ENCODE measurements around the gene ACOT8. TPM values are rescaled to one million over a fixed set of nuclear protein-coding genes. Genes with fewer than 3 reads are reported as not detected.
A peak's percentile ranks its signal among the peaks of the same experiment; 100 is the strongest.

The ACOT8 gene
- total RNA-seq, 1 experiment from 2014 or later, result 19.5 TPM

DNA sequence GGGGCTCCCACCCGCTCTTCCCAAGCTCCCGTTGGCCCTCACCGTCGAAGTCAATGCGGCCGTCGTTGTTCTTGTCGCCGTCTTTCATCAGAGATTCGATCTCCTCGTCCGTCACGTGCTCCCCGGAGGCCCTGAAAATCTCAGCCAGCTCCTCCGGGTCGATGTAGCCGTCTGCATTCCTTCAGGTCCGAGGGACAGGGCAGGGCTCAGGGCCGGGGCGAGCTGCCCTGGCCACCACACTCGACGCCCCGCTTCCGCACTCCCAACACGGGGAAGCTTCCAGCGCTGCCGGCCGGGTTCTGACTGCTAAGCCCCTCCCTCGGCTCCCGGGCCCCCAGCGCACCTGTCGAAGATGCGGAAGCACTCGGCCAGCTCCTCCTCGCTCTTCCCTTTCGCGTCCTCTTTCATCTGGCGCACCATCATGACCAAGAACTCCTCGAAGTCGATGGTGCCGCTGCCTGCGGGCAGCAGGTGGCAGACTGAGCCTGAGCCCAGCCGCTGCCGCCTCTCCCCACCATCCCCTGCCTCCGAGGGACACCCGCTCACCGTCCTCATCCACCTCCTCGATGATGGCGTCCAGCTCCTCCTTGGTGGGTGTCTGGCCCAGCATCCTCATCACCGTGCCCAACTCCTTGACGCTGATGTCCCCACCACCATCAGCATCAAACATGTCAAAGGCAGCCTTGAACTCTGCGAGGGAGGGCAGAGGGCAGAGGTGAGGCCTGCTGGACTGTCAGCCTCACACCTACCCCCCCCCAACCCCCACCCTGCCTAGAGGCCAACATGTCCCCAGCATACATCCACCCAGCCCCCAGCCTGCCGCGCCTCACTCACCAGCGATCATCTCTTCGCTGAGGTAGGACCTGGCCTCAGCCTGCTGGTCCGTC lies 33.0 kb downstream of the ACOT8 start:
- ChIA-PET CTCF (interaction anchor here (0.7 to 1.0 kb wide), 3 partner anchors 11 to 119 kb away, joined by 3 read pairs; no protein-coding TSS in a partner anchor), POLR2A (interaction anchor here (0.6 to 1.5 kb wide), 3 partner anchors 10 to 43 kb away, joined by 3 to 6 read pairs (median 4); partner anchors contain the start of gene SNX21)
- no peaks in the 10 kb centered on the region for H3K36me3 Mint-ChIP-seq (ENCODE audit: insufficient read depth, unreplicated experiment)
- no peaks in the 10 kb centered on the region for H3K9me3 Mint-ChIP-seq (ENCODE audit: unreplicated experiment)
- no peak for TF ChIP-seq CTCF (IDR thresholded peaks at IDR 0.05; ENCODE audit: unreplicated experiment)
- H3K27ac Mint-ChIP-seq (ENCODE audit: low read depth, unreplicated experiment), result peak overlapping the region; percentile 22
- no TSS peak for BruUV-seq (replicated peaks)
- no peak overlapping the region for H3K4me3 Mint-ChIP-seq (ENCODE audit: unreplicated experiment)
- intact Hi-C loops (cut with micrococcal nuclease), result no loop called here
- DNase-seq (ENCODE audit: unreplicated experiment), result no peak
- H3K4me1 Mint-ChIP-seq (ENCODE audit: insufficient read depth, unreplicated experiment), result peaks cover 5% of the 10 kb centered on the region
- H3K27me3 Mint-ChIP-seq (ENCODE audit: insufficient read depth, unreplicated experiment), result peaks cover 10% of the 10 kb centered on the region

- ChIA-PET POLR2A (interaction anchor here (1.4 to 1.9 kb wide), 2 partner anchors 11 to 112 kb away, joined by 3 to 9 read pairs; partner anchors contain the start of genes PCIF1 and SNX21), CTCF (interaction anchor here (0.6 to 1.6 kb wide), 5 partner anchors 9 to 348 kb away, joined by 3 to 10 read pairs (median 3); no protein-coding TSS in a partner anchor)
- BruUV-seq (replicated peaks), result no TSS peak
- H3K9me3 Mint-ChIP-seq (ENCODE audit: unreplicated experiment), result no peaks in the 10 kb centered on the region
- H3K27me3 Mint-ChIP-seq (ENCODE audit: insufficient read depth, unreplicated experiment), result peaks cover 10% of the 10 kb centered on the region
- DNase-seq (ENCODE audit: unreplicated experiment), result no peak
- no peak overlapping the region for H3K27ac Mint-ChIP-seq (ENCODE audit: low read depth, unreplicated experiment)
- no peaks in the 10 kb centered on the region for H3K36me3 Mint-ChIP-seq (ENCODE audit: insufficient read depth, unreplicated experiment)
- no peak for TF ChIP-seq CTCF (IDR thresholded peaks at IDR 0.05; ENCODE audit: unreplicated experiment)
- no peak overlapping the region for H3K4me3 Mint-ChIP-seq (ENCODE audit: unreplicated experiment)
- intact Hi-C loops (cut with micrococcal nuclease), result no loop called here
- peaks cover 7% of the 10 kb centered on the region for H3K4me1 Mint-ChIP-seq (ENCODE audit: insufficient read depth, unreplicated experiment)
Measured at GRCh38 chr20:45822857-45823256, 34.3 kb downstream of the ACOT8 start.

DNA sequence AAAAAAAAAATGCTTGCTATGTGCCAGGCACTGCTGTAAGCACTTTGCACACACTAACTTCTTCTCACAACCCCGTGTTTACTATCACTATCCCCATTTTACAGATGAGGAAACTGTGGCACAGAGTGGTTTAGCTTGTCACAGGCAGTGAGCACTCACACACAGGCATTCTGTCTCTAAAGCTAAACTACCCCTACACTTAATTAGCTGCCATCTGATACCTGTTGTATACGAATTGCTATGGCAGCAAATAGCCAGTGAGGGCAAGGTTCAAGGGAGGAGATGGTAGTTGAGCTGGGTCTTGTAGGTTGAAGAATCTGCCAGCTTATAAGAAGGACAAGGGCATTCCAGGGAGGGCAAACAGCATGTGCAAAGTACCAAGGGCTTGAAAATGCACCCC lies 35.2 kb downstream of the ACOT8 start:
- H3K4me1 Mint-ChIP-seq (ENCODE audit: insufficient read depth, unreplicated experiment), result peaks cover 12% of the 10 kb centered on the region
- H3K4me3 Mint-ChIP-seq (ENCODE audit: unreplicated experiment), result no peak overlapping the region
- no peaks in the 10 kb centered on the region for H3K9me3 Mint-ChIP-seq (ENCODE audit: unreplicated experiment)
- no TSS peak for BruUV-seq (replicated peaks)
- peaks cover 10% of the 10 kb centered on the region for H3K27me3 Mint-ChIP-seq (ENCODE audit: insufficient read depth, unreplicated experiment)
- no peak overlapping the region for H3K27ac Mint-ChIP-seq (ENCODE audit: low read depth, unreplicated experiment)
- H3K36me3 Mint-ChIP-seq (ENCODE audit: insufficient read depth, unreplicated experiment), result no peaks in the 10 kb centered on the region
- DNase-seq (ENCODE audit: unreplicated experiment), result no peak
- POLR2A ChIA-PET, result interaction anchor here (0.7 to 1.9 kb wide), 3 partner anchors 12 to 113 kb away, joined by 3 to 9 read pairs (median 3); partner anchors contain the start of genes PCIF1 and SNX21
- no peak for TF ChIP-seq CTCF (IDR thresholded peaks at IDR 0.05; ENCODE audit: unreplicated experiment)
- CTCF ChIA-PET, result interaction anchor here (0.6 to 1.6 kb wide), 6 partner anchors 8 to 141 kb away, joined by 3 to 10 read pairs (median 3); no protein-coding TSS in a partner anchor
- intact Hi-C loops (cut with micrococcal nuclease), result no loop called here

- Mint-ChIP-seq H3K9me3 (ENCODE audit: unreplicated experiment) (no peaks in the 10 kb centered on the region), H3K4me3 (ENCODE audit: unreplicated experiment) (no peak overlapping the region), H3K4me1 (ENCODE audit: insufficient read depth, unreplicated experiment) (peaks cover 24% of the 10 kb centered on the region), H3K36me3 (ENCODE audit: insufficient read depth, unreplicated experiment) (no peaks in the 10 kb centered on the region), H3K27me3 (ENCODE audit: insufficient read depth, unreplicated experiment) (peaks cover 10% of the 10 kb centered on the region), H3K27ac (ENCODE audit: low read depth, unreplicated experiment) (no peak overlapping the region)
- DNase-seq (ENCODE audit: unreplicated experiment), result no peak
- ChIA-PET POLR2A (interaction anchor here (1.1 to 3.6 kb wide), 3 partner anchors 14 to 759 kb away, joined by 3 to 21 read pairs (median 3); partner anchors contain the start of gene SNX21), CTCF (interaction anchor here (0.6 kb wide), 1 partner anchor 29 kb away, joined by 3 read pairs; no protein-coding TSS in a partner anchor)
- TF ChIP-seq CTCF (IDR thresholded peaks at IDR 0.05; ENCODE audit: unreplicated experiment), result no peak
- BruUV-seq (replicated peaks), result no TSS peak
- intact Hi-C loops (cut with micrococcal nuclease), result no loop called here
Measured at GRCh38 chr20:45819466-45819865, 37.7 kb downstream of the ACOT8 start.

All from MCF 10A (cell line).